GM12873 (cell line): Measurements from ENCODE around the gene ATF6.

Source experiments
- TF ChIP-seq, protein P1 (sequence below): IDR thresholded peaks from 2 replicates; pipeline ENCODE4 v1.5.1; 2012; ENCODE audit warnings: low read depth, mild to moderate bottlenecking, moderate library complexity, low read length, control low read depth; ENCODE audit not compliant: insufficient read depth; ENCODE audit errors: missing control alignments

The ATF6 gene

DNA sequence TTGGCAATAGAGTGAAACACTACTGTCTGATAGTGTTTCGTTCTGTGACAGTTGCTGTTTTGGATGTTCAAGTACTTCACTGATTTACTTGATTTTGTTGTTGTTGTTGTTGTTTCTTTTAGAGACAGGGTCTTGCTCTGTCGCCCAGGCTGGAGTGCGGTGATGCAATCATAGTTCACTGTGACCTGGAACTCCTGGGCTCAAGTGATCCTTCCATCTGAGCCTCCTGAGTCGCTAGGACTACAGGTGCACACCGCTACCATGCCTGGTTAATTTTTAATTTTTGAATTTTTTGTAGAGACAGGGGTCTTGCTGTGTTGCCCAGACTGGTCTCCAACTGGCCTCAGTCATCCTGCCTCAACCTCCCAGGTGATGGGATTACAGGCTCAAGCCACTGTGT is 2.3 kb downstream of the ATF6 start:
- TF ChIP-seq, protein P1, sequence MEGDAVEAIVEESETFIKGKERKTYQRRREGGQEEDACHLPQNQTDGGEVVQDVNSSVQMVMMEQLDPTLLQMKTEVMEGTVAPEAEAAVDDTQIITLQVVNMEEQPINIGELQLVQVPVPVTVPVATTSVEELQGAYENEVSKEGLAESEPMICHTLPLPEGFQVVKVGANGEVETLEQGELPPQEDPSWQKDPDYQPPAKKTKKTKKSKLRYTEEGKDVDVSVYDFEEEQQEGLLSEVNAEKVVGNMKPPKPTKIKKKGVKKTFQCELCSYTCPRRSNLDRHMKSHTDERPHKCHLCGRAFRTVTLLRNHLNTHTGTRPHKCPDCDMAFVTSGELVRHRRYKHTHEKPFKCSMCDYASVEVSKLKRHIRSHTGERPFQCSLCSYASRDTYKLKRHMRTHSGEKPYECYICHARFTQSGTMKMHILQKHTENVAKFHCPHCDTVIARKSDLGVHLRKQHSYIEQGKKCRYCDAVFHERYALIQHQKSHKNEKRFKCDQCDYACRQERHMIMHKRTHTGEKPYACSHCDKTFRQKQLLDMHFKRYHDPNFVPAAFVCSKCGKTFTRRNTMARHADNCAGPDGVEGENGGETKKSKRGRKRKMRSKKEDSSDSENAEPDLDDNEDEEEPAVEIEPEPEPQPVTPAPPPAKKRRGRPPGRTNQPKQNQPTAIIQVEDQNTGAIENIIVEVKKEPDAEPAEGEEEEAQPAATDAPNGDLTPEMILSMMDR: no peak

DNA sequence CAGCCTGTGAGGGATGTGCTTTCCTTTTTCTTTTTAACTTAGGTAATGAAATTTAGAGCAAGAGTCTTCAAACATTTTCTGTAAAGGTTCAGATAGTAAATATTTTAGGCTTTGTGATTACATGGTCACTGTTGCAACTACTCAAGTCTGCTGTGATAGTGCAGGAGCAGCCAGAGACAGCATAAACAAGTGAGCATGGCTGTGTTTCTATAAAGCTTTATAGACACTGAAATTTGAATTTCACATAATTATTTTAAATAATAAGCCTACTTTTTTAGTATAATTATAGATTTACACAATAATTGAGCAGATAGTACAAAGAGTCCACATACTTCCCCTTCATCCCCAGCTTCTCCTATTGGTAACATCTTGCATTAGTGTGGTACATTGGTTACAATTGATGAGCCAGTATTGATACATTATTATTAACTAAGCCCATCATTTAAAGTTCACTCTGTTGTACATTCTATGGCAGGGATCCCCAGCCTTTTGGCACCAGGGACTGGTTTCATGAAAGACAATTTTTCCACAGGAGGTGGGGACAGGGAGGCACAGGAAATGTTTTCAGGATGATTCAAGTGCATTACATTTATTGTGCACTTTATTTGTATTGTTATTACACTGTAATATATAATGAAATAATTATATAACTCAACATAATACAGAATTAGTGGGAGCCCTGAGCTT is 3.0 kb downstream of the ATF6 start:
- TF ChIP-seq, protein P1: no peak

DNA sequence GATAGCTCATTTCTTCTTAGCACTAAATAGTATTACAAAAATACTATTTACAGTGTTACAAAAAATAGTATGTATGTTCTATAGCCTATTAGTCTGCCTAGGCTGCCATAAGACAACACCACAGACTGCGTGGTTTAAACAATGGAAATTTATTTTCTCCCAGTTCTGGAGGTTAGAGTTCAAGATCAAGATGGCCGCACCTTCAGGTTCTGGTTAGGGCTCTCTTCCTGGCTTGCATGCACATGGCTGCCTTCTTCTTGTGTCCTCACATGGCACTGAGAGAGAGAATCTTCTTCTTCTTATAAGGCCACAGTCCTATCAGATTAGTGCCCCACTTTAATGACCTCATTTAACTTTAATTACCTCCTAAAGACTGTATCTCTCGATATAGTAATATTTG is 4.1 kb downstream of the ATF6 start:
- TF ChIP-seq, protein P1: no peak

DNA sequence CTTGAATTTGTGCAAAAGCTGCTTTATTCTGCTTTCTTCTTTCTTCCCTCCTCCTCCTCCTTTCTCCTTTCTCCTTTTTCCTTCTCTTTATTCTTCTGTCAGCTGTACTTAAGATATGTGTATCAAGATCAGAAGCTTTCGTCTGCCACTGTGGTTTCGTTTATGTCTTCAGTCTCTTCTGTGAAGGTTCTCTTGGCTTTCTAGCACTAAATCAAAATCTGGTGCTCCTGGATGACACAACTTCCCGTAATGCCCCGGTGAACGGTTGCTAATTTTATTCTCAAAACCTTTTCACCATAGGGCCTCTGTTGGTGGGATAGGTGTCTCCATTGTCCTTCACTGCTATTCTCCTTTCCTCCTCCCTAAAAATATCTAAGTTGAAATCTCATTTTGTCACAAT is 5.0 kb downstream of the ATF6 start:
- TF ChIP-seq, protein P1: no peak

DNA sequence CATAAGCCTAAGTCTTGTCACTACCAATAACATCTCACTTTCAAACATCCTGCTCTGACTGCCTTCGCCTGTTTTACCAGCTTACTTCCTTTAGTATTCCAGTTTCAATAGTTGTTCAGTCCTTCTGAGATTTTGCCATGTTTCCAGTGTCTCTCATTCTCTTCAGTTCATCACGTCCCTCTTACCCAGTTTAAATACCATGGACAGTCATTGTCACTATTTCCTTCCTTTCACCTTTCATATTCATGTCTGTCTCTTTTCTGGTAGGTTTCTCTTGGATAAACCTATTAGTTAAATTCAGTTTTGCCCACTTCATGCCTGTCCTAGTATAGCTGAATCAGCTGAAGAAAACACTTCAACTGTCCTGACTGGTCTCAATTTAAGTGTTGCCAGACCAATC is 5.9 kb downstream of the ATF6 start:
- TF ChIP-seq, protein P1: no peak

DNA sequence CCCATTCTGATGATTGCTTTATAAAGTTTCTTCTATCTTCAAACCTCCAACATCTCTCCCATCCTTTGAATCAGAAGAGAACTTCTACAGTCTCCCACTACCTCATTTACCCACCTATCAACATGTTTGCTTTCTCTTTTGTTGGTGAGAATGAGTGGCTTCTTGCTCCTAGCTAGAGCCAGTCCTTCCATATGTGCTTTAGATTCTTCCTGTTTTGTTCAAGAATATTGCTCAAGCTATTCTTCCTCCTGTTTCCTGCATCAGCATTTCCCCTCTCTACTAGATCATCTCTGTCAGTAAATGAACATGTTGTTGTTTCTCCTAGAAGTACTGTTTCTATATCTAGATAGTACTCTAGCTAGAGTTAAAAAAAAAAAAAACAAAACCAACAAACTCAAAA is 6.3 kb downstream of the ATF6 start:
- TF ChIP-seq, protein P1: no peak

DNA sequence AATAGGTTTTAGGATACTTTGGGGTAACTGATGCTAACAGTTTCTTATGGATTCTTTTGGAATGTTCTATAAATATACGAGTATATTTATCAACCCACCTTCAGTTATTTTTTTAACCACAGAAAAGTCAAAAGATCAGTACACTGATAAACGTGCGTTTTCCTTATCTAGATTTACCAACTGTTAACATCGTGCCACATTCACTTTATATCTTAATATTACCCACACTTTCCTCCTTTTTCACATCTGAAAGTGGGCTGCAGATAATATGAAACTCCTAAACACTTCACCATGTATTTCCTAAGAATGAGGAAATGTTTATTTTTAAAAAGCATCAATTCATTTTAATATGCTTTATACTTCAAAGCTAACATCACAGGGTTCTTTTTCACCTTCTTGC is 7.7 kb downstream of the ATF6 start:
- TF ChIP-seq, protein P1: no peak
